KG1 (cell line): ENCODE results near the gene GRID2IP.

Experiments used
- DNase-seq: peaks from one replicate; lab custom pipeline; 2025; lab: John Stamatoyannopoulos, UW

The GRID2IP gene

DNA sequence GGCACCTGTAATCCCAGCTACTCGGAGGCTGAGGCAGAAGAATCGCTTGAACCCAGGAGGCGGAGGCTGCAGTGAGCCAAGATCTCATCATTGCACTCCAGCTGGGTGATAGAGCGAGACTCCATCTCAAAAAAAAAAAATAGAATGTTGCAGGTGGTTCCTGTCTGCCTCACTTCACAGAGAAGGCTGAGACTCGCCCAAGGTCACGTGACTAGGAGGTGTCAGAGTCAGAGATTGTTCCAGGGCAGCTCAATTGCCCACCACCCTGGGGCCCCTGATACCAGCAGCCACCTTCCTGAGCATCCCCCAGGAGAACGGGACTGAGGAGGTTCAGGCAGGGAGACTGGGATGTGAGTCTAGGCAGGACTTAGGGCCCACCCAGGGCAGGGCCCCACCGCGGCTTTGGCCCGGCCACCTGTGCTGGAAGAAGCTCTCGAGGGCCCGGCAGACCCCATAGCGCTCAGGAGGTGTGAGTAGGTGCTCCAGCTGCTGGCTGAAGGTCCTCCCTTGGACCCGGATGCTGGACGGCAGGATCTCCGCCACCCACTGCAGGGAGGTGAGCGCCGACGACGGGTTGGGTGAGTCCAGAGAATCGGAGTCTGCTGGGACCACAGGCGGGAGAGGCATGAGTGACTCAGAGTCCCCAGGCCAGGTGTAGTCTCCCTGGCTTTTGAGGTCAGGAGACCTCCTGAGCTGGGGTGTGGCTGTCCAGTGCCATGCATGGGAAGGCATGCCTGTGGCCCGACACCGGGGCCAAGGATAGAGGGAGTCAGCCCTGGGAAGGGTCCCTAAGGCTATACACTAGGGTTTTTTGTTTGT, 30.9 kb downstream of the GRID2IP start:
- DNase-seq: no peak

- peak; percentile 51 for DNase-seq
These were observed 34.8 kb downstream of the GRID2IP start for GRCh38 chr7:6516387-6516983.

DNA sequence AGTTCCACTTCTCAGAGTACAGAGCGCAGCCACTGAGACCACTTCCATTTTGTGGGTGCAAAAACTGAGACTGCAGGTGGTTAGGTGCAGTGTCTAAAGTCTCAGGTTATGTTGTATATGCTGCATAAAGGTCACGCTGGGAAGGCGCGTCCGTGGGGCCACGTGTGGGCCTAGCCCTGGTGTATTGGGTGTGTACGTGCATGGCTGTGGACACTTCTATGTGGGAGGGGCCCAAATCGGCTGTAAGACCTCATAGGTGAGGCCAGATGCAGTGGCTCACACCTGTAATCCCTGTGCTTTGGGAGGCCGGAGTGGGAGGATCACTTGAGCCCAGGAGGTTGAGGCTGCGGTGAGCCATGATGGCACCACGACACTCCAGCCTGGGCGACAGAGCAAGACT, 37.7 kb downstream of the GRID2IP start:
- no peak for DNase-seq

- no peak for DNase-seq
These were observed 38.4 kb downstream of the GRID2IP start for GRCh38 chr7:6512892-6513291.

DNA sequence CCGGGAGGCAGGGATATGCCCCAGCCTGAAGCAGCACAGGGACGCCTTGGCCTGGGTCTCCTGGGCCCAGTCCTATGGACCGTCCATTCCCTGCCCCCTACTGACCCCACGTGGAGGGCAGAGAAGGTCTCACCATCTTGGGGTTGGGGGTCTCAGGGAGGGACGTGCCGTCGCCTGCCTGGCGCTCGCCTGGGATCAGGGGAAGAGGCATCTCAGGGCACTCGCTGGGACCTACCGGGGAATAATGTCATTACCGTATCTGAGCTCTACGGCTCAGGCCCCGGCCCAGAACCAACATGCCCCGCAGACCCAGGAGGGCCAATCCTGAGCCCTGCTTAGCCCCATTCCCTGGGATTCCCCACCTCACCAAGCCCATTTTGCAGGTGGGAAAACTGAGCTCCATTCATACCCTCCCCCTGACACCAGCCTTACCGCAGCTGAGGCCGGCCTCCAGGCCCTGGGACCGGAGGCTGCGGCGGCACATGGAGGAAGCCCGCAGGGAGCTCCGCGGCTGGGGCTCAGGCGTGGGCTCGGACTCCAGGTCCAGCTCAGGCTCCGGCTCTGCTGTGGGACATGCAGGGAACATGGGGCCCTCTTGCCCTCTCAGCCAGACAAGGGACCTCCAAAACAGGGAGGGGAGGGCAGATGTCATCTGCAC, 40.7 kb downstream of the GRID2IP start:
- no peak for DNase-seq

- no peak for DNase-seq
These were observed 42.3 kb downstream of the GRID2IP start for GRCh38 chr7:6508950-6509349.

DNA sequence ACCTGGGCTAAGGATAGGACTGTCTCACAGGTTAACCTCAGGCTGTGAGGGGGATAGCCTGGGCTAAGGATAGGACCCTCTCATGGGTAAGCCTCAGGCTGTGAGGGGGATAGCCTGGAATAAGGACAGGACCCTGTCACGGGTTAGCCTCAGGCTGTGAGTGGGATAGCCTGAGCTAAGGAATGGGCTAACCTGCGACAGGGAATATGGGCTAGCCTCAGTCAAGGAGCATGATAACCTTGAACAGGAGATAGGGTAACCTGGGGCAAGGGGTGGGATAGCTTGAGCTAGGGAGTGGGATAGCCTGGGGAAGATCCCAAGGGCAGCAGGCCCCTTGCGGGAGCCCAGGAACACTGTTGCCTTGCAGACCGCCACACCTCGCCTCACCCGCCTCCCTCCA, 42.7 kb downstream of the GRID2IP start:
- DNase-seq: no peak

DNA sequence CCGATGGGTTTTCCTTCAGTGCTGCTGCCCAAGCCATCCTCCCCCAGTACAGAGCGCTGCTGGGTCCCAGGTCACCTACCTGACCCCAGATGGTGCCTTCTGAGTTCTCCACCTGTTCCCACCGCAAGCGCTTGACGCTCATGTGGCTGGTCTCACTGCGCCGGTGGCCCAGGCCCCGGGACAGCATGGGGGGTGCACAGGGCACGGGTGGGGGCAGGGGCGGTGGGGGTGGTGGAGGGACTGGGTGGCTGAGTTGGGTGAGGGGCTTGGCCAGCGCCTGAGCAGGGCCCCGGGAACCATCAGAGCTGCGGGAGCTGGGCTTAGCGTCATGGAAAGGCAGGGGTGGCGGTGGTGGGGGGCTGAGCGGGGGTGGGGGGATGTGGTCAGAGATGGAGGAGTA, 43.4 kb downstream of the GRID2IP start:
- no peak for DNase-seq

GRCh38 chr7:6505685-6506559, 45.3 kb downstream of the GRID2IP start:
- DNase-seq: no peak

DNA sequence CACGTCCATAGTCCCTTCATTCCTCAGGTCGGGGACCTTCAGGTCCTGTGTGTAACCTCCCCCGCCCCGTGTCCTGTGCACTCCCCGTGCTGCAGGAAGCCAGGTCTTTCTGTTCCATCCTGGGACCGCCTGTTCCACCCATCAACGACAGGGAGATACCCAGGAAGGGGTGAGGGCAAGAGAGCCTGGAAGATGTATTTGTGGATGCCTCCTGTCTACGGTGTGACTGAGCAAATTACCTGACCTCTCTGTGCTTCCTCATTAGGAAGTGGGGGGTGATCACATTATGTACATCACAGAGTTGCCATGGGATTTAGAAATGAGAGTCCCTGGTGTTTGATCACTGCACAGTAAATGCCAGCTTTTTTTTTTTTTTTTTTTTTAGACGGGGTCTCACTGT, 46.3 kb downstream of the GRID2IP start:
- DNase-seq: no peak

- DNase-seq: no peak
These were observed 48.4 kb downstream of the GRID2IP start for GRCh38 chr7:6502886-6503285.

DNA sequence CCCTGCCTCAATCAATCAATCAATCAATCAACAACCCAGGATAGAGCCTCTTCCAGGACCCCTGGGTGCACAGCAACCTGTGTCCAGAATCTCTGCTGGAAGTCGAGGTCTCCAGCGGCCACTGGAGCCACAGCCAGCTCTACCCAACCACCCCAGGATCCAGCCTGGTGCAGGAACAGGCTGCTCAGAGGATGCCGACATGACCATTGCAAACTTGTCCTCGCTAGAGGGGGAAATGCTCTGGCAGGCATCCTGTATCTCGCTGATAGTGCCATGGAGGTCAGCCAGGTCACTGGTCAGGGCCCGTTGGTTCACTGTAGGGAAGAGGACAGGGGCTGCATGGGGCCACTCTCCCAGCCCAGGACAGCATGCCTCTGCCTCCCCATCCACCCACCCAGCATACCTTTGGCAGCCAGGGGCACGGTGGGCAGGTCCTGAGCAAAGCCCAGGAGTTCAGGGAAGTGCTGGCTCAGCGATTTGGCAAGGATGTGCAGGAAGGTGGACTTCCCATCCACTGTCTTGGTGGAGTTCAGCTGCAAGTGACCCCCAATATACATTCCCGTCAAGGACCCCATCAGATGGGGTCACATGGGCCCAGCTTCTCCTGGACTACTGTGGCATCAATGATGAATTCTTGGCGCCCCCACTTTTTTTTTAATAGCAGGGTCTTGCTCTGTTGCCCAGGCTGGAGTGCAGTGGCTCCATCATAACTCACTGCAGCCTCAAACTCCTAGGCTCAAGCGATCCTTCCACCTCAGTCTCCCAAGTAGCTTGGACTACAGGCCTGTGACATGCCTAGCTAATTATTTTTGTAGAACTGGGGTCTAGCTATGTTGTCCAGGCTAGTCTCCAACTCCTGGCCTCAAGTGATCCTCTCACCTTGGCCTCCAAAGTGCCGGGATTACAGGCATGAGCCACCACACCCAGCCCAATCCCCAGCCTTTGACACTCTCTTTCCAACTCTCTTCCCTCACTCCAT, 49.4 kb downstream of the GRID2IP start:
- no peak for DNase-seq

- no peak for DNase-seq
These were observed 50.6 kb downstream of the GRID2IP start for GRCh38 chr7:6500691-6501090.

DNA sequence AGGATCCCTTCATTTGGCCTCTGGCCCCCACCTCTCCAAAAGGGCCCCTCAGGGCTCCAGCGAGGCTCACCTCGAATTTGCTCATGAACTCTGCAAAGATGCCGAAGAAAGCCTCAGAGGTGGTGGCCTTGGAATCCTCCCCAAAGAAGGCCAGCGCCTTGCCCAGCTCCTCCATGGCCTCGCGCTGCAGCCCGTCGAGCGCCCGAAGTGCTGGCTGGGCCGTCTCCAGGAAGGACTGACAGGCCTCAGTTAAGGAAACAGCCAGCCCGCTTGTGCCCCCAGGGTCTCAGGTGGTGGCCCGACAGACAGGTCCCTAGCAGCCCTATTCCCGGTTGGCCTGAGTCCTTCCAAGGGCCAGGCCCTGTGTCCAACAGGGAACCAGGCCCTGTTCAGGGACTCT, 53.3 kb downstream of the GRID2IP start:
- no peak for DNase-seq

- no peak for DNase-seq
These were observed 53.7 kb downstream of the GRID2IP start for GRCh38 chr7:6497637-6497905.

GRCh38 chr7:6496842-6497636, 54.2 kb downstream of the GRID2IP start:
- no peak for DNase-seq

GRCh38 chr7:6495597-6496262, 55.5 kb downstream of the GRID2IP start:
- DNase-seq: no peak

DNA sequence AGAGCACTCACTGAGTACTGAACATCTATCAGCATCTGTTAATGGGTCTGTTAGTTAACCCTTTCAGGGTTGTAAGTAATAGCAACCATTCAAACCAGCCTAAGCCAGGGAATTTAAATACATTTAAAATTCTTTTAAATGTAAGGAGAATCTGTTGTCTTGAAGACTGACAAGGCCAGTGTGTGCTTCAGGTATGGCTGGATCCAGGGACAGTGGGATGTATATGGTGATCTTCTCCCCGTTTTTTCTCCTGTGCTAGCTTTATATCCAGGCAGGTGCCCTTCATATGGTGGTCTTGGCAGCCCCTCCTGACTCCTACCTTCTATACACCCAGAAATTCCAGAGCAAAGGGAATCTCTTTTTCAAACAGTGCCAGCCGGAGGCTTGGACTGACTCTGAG, 56.9 kb downstream of the GRID2IP start:
- DNase-seq: no peak

DNA sequence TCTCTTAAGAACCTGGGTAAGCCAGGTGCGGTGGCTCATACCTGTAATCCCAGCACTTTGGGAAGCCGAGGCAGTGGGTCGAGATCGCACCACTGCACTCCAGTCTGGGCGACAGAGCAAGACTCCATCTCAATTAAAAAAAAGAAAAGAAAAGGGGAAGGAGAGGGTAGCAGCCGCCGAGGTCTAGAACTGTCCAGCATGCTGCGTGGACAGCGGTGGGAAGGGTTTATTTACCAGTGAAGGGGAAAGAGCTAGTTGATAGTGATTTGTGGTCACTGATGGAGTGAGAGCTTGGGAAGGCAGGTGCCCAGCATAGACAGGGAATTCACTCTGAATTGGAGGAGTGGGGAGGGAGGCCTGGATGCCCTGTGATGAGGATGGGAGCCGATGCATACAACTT, 60.1 kb downstream of the GRID2IP start:
- DNase-seq: no peak

DNA sequence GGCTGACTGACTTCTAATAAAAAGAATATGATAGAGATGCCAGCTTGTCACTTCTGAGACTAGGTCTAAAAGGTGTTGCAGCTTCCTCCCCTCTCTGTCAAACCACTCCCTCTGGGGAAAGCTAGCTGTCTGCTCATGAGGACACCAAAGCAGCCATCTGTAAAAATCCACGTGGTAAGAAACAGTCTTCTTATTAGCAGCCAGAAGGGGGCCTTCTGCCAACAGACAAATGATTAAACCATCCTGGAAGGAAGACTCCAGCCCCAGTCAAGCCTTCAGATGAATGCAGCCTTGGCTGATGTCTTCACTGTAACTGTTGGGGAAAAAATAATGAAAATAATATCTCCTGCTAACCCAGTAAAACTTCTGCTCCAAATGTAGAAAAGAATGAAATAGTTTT, 61.6 kb downstream of the GRID2IP start:
- DNase-seq: no peak
